ACHN (cell line): Measurements from ENCODE around the gene RGL3.
A peak's percentile ranks its signal among the peaks of the same experiment; 100 is the strongest.
"Not testable (repeated sequence)": the region's sequence is repeated elsewhere in the genome, so short reads cannot be mapped to it uniquely, and the experiment has no call there.

Experiments used
- DNase-seq: peaks from one replicate; pipeline ENCODE4 v3.0.0-alpha.2; 2015
- in situ Hi-C: cut with HindIII; loops from 2 replicates; pipeline ENCODE4 v1.10.0; 2017; ENCODE audit warnings: low sequenced_read_pairs, low pct_ligation_motif_present, low pct_unique_long_range_greater_than_20kb

Gene RGL3, protein sequence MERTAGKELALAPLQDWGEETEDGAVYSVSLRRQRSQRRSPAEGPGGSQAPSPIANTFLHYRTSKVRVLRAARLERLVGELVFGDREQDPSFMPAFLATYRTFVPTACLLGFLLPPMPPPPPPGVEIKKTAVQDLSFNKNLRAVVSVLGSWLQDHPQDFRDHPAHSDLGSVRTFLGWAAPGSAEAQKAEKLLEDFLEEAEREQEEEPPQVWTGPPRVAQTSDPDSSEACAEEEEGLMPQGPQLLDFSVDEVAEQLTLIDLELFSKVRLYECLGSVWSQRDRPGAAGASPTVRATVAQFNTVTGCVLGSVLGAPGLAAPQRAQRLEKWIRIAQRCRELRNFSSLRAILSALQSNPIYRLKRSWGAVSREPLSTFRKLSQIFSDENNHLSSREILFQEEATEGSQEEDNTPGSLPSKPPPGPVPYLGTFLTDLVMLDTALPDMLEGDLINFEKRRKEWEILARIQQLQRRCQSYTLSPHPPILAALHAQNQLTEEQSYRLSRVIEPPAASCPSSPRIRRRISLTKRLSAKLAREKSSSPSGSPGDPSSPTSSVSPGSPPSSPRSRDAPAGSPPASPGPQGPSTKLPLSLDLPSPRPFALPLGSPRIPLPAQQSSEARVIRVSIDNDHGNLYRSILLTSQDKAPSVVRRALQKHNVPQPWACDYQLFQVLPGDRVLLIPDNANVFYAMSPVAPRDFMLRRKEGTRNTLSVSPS

DNA sequence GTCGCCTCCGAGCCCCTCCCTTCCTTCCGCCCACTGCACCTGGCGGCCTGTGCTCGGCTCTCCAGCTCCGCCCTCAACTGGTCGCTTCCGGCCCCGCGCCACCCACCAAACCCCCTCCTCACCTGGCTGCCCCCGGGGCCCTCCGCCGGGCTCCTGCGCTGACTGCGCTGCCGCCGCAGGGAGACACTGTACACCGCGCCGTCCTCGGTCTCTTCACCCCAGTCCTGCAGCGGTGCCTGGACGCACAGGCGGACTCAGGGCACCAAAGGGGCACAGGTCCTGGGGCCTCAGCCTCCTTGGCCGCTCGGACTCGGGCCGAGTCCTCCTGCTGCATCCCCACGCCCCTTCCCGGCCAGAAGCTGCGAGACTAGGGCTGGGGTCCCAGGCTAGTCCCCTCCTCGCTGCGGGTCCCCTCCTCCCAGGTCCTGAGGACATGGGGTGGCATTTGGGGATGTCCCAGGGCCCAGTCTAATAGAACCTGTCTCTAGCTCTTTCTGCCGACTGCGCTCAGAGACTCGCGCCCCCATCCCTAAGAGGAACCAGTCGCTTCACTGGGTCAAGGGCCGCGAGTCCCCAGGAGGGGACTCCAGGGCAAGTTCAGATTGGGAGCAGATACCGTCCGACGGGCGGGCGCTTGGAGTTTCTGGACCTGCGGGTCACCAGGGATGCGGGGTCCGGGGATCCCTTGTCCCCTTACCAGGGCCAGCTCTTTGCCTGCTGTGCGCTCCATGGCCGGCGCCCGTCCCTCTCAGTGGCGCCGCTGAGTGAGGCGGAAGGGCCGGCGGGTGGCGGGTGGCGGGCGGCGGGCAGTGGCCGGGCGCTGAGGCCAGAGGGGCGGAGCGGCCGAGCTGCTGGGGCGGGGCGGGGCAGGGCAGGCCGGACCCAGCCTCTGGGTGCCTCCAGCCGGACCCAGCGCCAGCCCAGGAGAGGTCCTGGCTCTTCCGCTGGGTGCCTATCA lies at the start of gene RGL3:
RGL3 (minus strand) TSS at position 766 of the 958 bp plus-strand sequence; CDS start at position 730, 36 bp downstream.
- DNase-seq = peak; percentile 40
- in situ Hi-C loops = no loop called here

GRCh38 chr19:11468266-11468845 lies 49.2 kb upstream of the RGL3 start:
- in situ Hi-C loops, DNase-seq: not testable (repeated sequence)

DNA sequence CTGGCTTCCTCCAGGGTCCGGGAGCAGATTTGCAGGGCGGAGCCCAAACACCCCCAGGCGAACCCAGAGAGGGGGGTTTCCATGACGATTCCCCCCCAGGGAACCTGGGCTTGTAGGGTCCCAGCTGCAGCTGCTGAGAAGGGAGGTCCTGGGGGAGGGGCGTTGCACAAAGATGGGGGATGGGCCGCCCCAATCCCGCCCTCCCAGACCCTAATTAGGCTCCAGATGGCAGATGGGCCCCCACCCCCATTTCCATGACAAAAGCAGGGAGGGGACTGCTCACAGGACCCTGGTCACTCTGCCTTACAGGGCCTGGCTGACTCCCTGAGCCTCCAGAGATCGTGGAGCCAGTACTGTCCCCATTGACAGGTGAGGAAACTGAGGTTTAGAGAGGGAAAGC lies 46.5 kb upstream of the RGL3 start:
- no peak for DNase-seq
- in situ Hi-C loops = no loop called here

DNA sequence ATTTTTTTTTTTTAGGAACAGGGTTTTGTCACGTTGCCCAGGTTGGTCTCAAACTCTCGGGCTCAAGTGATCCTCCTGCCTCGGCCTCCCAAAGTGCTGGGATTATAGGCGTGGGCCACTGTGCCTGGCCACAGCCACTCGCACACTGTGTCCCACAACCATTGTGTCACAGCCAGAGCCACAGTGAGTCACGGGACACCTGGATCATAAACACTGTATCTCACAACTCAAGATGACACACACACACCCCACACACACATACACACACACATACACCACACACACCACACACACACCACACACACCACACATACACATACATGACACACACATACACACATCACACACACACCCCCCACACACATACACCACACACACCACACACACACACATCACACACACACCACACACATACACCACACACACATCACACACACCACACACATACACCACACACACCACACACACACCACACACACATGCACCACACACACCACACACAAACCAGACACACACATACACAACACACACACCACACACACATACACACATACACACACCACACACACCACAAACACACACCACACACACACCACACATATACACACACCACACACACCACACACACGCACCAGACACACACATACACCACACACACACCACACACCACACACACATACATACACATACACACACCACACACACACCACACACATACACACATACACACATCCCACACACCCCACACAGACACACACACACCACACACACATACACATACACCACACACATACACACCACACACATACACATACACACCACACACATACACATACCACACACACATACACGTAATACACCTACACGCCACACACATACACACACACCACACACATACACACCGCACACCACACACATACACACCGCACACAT lies 45.5 kb upstream of the RGL3 start:
- in situ Hi-C loops = no loop called here
- no peak for DNase-seq

GRCh38 chr19:11463391-11463790 lies 44.3 kb upstream of the RGL3 start:
- DNase-seq = no peak
- in situ Hi-C loops = no loop called here

DNA sequence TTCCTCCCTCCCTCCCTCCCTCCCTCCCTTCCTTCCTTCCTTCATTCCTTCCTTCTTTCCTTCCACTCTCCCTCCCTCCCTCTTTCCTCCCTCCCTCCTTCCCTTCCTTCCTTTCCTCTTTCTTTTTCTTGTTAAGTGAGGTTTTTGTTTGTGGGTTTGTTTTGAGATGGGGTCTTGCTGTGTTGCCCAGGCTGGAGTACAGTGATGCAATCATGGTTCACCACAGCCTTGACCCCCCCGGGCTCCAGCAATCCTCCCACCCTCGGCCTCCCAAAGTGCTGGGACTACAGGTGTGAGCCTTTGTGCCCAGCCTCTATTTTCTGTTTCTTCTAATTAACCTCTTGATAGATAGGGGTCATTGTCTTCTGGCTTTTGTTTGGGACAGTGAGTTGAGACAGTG lies 42.3 kb upstream of the RGL3 start:
- in situ Hi-C loops = no loop called here
- DNase-seq = no peak

GRCh38 chr19:11460207-11460606 lies 41.1 kb upstream of the RGL3 start:
- in situ Hi-C loops = no loop called here
- no peak for DNase-seq

DNA sequence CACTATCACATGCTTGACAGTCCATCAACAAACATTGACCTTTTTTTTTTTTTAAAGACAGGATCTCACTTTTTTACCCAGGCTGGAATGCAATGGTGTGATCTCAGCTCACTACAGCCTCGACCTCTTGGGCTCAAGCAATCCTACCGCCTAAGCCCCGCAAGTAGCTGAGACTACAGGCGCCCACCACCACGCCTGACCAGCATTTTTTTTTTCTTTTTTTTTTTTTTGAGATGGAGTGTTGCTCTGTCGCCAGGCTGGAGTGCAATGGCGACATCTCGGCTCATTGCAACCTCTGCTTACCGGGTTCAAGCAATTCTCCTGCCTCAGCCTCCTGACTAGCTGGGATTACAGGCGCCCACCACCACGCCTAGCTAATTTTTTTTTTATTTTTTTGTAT lies 39.8 kb upstream of the RGL3 start:
- in situ Hi-C loops, DNase-seq: not testable (repeated sequence)

- DNase-seq = no peak
- in situ Hi-C loops = no loop called here
Measured at GRCh38 chr19:11458236-11458900, 39.3 kb upstream of the RGL3 start.

DNA sequence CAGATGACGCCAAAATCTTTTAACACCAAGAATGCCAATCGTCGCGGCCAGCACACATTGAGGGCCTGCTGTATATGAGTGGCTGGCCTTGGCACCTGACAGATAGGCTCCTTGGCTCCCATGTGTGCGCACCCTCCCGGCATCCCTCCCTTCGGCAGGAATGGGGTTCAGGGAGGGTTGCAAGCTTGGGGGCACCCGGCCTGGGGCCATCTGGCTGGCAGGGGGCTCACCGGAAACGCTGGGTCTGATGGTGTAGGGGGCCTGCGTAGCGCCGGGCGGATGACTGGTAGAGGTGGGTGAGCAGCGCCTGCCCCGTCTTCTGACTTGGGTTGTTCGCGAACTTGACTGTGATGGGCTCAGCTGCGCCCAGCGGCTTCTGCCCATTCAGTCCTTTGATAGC lies 38.7 kb upstream of the RGL3 start:
- in situ Hi-C loops = no loop called here

GRCh38 chr19:11457115-11457514 lies 38.0 kb upstream of the RGL3 start:
- DNase-seq = no peak
- in situ Hi-C loops = no loop called here

More for the DNA sequence above, 38.7 kb upstream of the RGL3 start:
- no peak for DNase-seq

GRCh38 chr19:11456659-11457058 lies 37.5 kb upstream of the RGL3 start:
- DNase-seq = no peak
- in situ Hi-C loops = no loop called here

DNA sequence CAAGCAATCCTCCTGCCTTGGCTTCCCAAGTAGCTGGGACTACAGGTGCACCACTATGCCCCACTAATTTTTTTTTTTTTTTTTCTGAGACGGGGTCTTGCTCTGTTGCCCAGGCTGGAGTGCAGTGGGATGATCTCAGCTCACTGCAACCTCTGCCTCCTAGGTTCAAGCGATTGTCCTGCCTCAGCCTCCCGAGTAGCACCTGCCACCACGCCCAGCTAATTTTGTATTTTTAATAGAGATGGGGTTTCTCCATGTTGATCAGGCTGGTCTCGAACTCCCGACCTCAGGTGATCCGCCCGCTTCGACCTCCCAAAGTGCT lies 36.1 kb upstream of the RGL3 start:
- DNase-seq, in situ Hi-C loops: not testable (repeated sequence)

- no peak for DNase-seq
- in situ Hi-C loops = no loop called here
Measured at GRCh38 chr19:11453468-11454341, 34.6 kb upstream of the RGL3 start.

- DNase-seq = no peak
- in situ Hi-C loops = no loop called here
Measured at GRCh38 chr19:11452620-11453310, 33.7 kb upstream of the RGL3 start.
